GM21367 (cell line): ENCODE data around the gene NR0B2.
A peak's percentile ranks its signal among the peaks of the same experiment; 100 is the strongest.
"Not testable (repeated sequence)": the region's sequence is repeated elsewhere in the genome, so short reads cannot be mapped to it uniquely, and the experiment has no call there.

Source experiments
- ATAC-seq: cut with Tn5 transposase; IDR thresholded peaks from one replicate; pipeline ENCODE4 v1.9.1; 2021; ENCODE audit not compliant: unreplicated experiment

NR0B2 gene

GRCh38 chr1:26894263-26894662, 19.5 kb downstream of the NR0B2 start:
- ATAC-seq: no peak

DNA sequence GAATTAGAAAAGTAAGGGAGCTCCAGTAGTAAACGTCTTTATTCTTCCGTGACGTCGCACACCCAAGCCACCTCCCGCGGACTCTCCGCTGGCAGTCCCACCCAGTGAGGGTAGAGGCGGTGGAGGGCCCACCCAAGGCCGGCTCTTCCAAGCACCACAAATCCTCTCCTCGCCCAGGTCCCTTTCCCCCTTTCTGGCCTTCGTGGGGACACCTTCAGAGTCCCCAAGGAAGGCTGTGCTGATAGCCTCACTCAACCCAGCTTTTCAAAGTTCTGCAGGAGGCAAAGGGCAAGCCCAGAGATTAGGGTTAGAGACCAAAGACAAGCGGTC, 23.3 kb downstream of the NR0B2 start:
- peak; percentile 23 for ATAC-seq

- peak; percentile 79 for ATAC-seq
These were observed 24.0 kb downstream of the NR0B2 start, which contains the start of gene GPN2 for GRCh38 chr1:26889551-26890466. Gene GPN2 (minus strand): TSS chr1:26890283. CDS start chr1:26890096, 187 bp downstream.

DNA sequence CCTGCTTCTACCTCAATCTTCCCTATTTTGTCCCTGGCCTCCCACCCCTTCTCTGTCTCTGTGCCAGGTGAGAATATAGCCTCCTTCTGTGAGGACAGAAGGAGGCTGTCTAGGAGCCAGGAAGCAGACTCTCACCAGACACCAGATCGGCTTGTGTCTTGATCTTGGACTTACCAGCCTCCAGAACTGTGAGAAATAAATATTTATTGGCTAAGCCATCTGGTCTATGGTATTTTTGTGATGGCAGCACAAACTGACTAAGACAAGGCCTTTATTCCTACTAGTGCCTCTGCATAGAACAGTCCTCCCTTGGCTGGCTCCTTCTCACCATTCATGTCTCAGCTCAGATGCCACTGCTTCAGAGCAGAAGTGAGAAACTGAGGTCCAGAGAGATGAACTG, 25.5 kb downstream of the NR0B2 start:
- ATAC-seq: no peak

DNA sequence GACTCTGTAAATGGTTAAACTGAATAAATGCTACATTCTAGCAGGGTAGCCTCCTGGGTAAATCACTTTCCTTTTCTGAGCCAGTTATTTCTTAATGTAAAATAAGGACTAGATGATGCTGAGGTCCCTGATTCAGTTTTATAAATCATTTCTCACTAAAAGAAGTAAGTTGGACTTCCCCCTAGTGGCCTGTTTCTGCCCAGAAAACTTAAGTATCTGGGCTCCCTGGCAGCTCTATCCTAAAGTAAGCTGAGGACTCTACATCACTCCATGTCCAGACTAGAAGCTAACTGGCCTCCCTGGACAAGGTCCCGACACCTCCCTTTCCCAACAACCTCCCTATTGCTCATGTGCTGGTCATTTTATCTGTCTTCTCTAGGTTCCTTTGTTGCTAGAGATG, 26.6 kb downstream of the NR0B2 start:
- no peak for ATAC-seq

- ATAC-seq: no peak
These were observed 30.9 kb downstream of the NR0B2 start for GRCh38 chr1:26882696-26883463.

DNA sequence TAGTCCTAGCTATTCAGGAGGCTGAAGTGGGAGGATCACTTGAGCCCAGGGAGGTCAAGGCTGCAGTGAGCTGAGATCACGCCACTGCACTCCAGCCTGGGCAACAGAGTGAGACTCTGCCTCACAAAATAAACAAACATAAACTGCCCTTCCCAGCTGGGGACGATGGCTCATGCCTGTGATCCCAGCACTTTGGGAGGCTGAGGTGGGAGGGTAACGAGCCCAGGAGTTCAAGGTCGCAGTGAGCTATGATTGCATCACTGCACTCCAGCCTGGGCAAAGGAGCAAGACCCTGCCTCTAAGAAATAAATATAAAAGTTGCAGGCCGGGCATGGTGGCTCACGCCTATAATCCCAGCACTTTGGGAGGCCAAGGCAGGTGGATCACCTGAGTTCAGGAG, 32.2 kb downstream of the NR0B2 start:
- ATAC-seq: not testable (repeated sequence)

DNA sequence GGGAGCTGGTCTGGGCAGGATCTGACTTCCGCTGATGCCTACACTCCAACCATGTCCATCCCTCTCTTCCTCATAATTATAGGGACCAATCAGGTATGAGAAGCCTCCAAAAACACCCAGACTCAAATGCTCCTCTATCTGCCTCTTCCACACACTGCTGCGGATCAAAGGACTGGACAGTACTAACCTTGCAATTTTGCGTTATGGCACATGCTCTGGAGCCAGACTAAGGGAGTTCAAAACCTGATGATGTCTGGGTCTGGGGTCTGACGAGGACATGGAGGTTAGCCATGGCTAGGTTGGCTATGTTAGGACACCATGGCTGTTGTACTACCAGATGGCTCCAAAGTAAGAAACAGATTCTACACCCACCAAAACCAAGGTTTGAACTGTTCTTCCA, 34.0 kb downstream of the NR0B2 start:
- ATAC-seq: no peak

GRCh38 chr1:26877326-26877725, 36.4 kb downstream of the NR0B2 start:
- no peak for ATAC-seq

- no peak for ATAC-seq
These were observed 38.9 kb downstream of the NR0B2 start for GRCh38 chr1:26874896-26875295.

DNA sequence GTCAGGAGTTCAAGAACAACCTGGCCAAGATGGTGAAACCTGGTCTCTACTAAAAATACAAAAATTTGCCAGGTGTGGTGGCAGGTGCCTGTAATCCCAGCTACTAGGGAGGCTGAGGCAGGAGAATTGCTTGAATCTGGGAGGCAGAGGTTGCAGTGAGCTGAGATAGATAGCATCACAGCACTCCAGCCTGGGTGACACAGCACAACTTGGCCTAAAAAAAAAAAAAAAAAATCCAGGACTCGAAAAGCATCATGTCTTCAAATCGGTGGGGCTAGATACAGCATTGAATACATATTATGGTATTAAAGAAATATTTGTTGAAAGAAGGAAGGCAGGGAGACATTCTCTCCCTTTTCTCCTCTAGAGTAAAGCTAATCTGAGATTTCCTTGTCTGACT, 40.7 kb downstream of the NR0B2 start:
- ATAC-seq: not testable (repeated sequence)

DNA sequence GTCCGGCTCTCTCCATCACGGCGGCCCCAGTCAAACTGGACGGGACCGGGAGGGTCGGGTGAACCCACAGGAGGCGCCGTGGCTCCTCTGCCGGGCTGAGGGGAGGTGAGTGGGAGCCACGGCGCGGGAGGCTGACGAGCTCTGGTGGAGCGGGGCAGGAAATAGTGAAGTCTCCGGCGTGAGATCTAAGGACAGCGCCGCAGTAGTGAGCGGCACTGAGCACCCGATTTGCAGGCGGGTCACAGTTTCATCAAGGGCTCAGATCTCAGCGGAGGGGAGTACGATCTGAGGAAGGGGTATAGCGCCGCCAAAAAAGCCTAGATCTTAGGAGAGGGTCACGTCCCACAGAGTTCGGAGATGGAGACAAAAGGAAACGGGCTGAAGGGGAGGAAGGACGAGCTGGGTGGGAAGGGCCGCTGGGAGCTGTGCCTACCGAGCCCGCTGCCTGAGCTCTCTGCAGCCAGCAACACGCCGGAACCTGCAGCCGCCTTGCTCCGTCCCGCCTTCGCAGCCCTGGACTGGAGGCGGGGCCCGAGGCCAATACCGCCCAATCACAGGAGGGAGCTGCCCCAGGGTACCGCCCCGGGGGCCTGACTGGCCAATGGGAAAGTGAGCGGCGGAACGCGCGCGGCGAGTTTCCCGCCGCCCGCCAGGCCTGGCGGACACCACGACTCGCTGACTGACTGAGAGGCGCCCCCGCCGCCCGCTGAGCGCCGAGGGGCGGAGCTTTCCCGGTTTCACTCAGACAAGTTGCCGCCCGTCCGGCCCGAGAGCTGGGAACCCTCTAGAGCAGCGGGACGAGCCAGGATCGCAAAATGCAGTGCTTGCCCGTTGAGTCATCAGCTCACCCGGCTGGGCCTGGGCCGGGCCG, 48.9 kb downstream of the NR0B2 start:
- ATAC-seq: peak; percentile 76

GRCh38 chr1:26863685-26864077, 50.1 kb downstream of the NR0B2 start:
- ATAC-seq: no peak

- ATAC-seq: no peak
These were observed 50.7 kb downstream of the NR0B2 start, which contains the start of gene SFN for GRCh38 chr1:26862781-26863684. Gene SFN (plus strand): TSS chr1:26863149. CDS start chr1:26863213, 64 bp downstream.

- ATAC-seq: no peak
These were observed 51.8 kb downstream of the NR0B2 start for GRCh38 chr1:26861889-26862378.
